B cell (primary cell): ENCODE measurements around the gene JADE1.

Experiments used
- EZH2 ChIP-seq: IDR thresholded peaks from 2 replicates; pipeline ENCODE4 v1.6.1; 2012; ENCODE audit warnings: borderline replicate concordance, low read depth, mild to moderate bottlenecking, moderate library complexity, low read length; ENCODE audit not compliant: insufficient read depth, poor library complexity, severe bottlenecking
- TF ChIP-seq, protein P1 (sequence below): fragments of 200-600 bp; IDR thresholded peaks from one replicate; pipeline ENCODE4 v1.8.0; 2022; ENCODE audit warnings: antibody characterized with exemption, mild to moderate bottlenecking

DNA sequence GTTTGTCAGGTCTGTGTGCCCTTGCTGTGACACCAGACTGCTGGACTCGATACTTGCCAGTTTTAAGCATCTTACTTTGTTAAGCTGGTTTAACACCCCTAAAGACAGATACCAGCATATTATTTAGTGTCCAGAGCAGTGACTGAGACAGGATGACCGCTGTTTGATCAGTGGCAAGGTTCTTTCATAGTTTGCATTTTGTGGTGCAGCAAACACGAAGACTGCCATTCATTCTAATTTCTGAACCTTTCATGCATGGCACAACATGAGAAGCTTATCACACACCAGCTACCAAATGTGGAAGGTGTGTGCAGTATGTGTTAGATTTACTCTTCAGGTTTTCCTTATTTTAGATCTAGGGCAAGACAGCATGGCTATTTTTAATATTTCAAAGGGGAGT, 28.2 kb downstream of the JADE1 start:
- TF ChIP-seq, protein P1, sequence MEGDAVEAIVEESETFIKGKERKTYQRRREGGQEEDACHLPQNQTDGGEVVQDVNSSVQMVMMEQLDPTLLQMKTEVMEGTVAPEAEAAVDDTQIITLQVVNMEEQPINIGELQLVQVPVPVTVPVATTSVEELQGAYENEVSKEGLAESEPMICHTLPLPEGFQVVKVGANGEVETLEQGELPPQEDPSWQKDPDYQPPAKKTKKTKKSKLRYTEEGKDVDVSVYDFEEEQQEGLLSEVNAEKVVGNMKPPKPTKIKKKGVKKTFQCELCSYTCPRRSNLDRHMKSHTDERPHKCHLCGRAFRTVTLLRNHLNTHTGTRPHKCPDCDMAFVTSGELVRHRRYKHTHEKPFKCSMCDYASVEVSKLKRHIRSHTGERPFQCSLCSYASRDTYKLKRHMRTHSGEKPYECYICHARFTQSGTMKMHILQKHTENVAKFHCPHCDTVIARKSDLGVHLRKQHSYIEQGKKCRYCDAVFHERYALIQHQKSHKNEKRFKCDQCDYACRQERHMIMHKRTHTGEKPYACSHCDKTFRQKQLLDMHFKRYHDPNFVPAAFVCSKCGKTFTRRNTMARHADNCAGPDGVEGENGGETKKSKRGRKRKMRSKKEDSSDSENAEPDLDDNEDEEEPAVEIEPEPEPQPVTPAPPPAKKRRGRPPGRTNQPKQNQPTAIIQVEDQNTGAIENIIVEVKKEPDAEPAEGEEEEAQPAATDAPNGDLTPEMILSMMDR, result no peak
- no peak for TF ChIP-seq EZH2
